Raji (cell line): Measurements from ENCODE around the gene MYO7A.

ENCODE experiments used
- POLR2A ChIP-seq: IDR thresholded peaks from 2 replicates; pipeline ENCODE4 v1.6.1; 2011; ENCODE audit warnings: low read depth, low read length, control low read depth; ENCODE audit not compliant: insufficient read depth

The MYO7A gene

DNA sequence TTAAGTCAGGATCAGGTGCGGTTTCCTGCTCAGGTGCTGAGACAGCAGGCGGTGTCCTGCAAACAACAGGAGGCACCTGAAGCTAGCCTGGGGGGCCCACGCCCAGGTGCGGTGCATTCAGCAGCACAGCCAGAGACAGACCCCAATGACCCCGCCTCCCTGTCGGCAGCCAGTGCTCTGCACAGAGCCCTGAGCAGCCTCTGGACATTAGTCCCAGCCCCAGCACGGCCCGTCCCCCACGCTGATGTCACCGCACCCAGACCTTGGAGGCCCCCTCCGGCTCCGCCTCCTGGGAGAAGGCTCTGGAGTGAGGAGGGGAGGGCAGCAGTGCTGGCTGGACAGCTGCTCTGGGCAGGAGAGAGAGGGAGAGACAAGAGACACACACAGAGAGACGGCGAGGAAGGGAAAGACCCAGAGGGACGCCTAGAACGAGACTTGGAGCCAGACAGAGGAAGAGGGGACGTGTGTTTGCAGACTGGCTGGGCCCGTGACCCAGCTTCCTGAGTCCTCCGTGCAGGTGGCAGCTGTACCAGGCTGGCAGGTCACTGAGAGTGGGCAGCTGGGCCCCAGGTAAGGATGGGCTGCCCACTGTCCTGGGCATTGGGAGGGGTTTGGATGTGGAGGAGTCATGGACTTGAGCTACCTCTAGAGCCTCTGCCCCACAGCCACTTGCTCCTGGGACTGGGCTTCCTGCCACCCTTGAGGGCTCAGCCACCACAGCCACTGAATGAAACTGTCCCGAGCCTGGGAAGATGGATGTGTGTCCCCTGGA lies at the start of gene MYO7A:
MYO7A (plus strand) TSS at position 327 of the 772 bp plus-strand sequence. CDS start 2,389 bp downstream, outside the sequence.
- TF ChIP-seq POLR2A, result no peak

DNA sequence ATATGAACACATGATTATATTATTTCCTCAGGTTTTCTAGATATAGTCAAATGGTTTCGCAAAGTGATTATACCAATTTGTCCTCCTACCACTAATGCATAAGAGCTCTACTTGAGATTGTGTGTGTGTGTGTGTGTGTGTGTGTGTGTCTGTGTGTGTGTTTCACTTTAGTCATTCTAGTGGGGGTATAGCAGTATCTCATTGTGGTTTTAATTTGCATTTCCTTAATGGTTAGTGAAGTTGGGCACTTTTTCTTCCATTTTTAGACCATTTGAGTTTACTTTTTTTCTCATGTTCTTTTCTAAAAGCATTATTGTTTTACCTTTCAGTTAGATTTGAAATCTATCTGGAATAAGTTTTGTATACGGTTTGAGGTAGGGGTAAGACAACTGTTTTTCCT lies 48.4 kb upstream of the MYO7A start:
- no peak for TF ChIP-seq POLR2A

DNA sequence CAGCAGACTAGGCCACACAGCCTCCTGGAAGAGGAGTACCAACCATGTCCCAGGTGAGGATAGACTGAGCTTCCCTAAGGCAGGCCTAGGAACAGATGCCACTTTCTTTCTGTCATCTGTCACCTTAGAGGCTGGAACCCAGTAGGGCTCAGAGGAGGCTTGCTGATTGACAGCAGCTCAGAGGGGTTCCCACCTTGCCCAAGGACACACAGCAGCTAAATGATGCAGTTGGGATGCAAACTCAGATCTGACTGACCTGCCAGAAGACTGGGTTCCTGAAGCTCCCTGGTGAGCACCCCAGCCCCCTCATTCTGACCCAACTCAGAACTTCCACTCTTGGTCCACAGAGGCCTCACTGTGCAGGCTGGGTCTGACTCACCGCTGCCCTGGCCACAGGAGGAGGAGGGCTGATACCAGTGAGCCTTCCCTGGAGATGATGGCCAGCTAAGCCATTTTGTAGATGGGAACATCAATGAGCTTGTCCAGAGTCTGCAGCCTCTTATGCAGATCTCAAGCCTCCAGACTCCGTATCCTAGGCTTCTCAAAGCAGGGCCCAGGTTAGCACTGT lies 47.3 kb upstream of the MYO7A start:
- no peak for TF ChIP-seq POLR2A

DNA sequence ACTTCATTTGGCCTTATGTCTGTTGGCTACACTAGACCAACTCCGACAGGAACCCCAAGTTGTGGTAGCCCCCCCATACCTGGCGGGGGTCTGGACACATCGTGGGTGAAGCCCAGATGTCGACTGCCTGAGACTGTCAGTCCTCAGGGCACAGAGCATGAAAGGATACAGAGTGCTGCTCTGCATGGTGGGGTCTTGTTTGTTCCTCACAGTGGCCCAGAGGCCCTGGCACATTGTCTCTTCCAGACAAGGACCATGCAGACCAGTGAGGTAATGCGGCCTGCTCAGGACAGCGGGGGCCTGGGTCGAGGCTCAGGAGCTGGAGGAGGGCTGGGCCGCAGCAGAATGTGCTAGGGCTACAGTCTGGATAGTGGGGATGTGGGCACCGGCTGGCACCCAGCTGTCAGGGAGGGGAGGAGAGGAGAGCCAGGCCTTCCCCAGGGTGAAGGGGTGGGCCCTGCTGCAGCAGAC lies 46.6 kb upstream of the MYO7A start:
- no peak for TF ChIP-seq POLR2A

GRCh38 chr11:77081976-77082836 lies 45.8 kb upstream of the MYO7A start:
- TF ChIP-seq POLR2A, result no peak

GRCh38 chr11:77082838-77083565 lies 45.0 kb upstream of the MYO7A start:
- no peak for TF ChIP-seq POLR2A

DNA sequence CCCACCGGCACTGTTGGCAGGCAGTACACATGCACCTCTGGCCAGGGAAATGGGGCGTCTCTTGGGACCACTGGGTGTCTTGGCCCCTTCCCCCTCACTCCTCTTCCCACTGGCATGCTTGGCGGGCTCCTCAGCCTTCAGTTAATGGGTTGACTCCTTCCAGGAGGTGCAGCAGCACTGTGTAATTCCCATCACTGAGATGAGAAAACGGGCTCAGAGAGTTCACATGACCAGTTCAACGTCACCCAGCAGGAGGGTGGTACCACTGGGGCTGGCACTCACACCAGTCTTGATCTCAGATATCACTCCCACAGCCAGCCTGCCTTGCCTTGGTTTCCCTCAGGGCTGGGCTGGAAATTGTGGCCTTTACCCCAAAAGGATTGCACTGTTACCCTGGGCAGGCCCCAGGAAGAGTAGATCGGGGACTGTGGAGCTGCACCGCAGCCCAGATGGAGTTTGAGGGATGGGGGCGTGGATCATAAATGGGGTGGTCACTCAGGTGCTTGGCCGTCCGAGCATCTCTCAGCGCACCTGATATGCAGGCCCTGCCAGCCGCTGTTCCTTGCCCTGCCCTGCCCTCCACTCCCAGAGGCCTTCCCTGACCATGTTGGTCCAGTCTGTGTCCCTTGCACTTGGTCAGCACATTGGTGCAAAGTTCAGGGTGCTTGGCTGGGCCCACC lies 44.3 kb upstream of the MYO7A start:
- TF ChIP-seq POLR2A, result no peak

GRCh38 chr11:77084581-77085191 lies 43.4 kb upstream of the MYO7A start:
- TF ChIP-seq POLR2A, result no peak

DNA sequence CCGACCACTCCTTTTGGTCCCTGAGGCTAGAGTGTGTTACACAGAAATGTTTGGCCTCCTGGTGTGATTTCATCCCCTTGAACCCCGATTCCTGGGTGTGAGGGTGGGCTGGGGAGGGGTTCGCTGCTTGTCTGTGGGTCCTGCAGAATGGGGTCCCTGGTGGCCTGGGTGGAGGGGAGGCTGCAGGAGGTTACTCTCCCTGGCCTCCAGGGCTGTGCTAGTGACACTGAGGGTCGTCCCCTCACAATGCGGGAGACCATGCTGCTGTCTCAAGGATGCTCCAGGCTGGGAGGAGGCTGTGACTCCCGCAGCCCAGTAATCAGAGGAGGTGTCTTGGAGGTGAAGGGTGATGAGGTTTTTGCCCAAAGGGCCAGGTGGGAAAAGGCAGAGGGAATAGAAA lies 42.4 kb upstream of the MYO7A start:
- no peak for TF ChIP-seq POLR2A

DNA sequence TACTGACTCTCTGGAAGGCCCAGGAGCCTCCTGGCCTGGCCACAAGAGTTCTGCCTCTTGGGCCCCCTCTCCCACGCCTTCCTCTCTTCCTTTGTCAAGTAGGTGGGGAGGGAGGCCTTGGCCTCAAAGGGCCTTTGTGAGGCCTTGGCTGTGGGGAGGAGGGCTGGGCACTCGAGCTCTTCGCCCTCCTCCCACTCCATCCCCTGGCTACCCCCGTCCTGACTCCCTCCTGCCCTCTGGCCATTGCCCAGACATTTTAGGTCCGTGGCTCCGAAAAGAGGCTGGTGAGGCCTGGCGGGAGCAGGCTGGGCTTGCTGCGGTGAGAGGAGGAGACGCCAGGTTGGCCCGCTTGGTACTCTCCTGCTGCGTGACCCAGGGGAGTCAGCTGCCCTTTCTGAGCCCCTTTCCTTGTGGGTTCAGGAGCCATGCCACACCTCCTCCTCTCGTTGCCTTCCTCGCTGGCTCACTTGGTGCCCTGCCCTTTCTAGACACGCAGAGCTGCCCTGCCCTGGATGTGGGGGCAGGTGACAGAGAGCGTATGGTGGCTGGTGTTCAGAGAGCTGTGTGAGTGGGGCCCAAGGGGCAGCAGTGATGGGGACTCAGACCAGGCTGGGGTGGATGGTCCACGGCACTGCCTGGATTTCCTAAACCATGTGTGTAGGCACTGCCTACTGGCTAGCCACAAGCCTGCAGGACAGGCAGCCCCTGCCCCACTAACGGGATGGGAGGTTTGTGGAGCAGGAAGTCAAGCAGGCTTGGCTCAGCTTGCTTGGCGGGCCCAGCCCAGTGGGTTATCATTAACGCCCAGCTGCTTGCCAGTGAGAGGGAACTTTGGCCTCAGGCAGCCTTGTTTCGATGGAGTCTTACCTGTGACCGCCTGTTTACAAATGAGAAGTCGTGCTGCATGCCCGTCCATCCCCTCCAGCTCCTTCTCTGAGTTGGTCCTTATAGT lies 41.2 kb upstream of the MYO7A start:
- no peak for TF ChIP-seq POLR2A

DNA sequence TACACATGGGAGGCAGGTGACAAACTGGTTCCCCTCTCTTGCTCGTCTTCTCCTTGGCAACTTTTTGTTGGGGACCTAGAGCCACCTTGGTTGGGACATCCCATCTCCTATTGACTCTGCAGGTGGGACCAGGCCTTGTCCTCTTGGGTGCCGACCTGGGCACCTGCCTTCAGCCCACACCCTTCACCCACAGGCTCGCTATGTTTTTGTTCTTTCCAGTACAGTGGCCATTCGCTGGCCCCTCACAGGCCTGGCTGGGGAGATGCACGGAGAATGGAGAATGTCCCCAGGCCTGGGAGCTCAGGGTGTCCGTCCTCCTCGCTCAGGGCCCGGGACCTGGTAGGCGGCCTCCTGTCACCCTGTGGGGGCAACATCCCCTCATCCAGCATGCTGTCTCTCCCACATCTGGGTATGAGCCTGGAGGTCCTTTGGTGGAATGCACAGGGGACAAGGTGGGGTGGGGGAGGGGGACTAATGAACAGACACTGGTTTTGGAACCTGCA lies 40.3 kb upstream of the MYO7A start:
- no peak for TF ChIP-seq POLR2A

DNA sequence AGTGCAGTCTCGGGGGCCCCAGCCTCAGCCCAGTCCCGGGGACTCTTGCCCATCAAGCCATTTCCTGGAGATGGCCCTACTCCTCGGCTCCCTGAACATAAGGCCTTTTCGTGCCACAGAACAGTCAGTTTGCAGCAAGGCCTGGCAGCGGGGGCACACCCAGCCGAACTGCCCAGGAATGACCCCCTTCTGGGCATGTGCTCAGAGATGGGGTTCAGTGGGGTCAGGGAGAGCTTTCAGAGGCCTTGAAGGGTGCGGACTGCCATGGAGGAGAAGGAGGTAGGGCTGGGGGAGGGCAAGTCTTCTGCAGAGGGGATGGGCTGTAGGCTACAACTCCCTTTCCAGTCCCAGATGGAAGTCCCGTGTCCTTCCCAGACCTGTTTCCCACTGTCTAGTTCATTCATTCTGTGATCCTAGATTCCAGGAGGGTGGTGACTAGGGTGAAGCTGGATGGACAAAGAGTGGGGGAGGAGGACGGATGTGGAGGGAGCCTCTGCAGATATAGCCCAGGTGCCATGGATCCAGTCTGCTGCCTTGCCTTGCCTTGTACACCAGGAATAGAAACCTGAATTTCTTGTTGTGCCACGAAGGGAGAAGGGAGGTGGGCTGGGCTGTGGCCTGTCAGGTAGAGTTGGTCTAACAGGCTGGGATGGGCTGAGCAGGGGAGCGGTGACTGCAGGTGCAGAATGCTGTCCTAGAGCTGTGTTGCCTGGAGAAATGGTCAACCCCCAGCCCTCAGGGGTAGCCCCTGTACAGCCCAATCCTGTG lies 39.6 kb upstream of the MYO7A start:
- no peak for TF ChIP-seq POLR2A

GRCh38 chr11:77089004-77089545 lies 39.0 kb upstream of the MYO7A start:
- TF ChIP-seq POLR2A, result no peak
